ENCODE measurements around the gene KRTAP10-10.

GRCh38 chr21:44657635-44658540 lies 20.7 kb downstream of the KRTAP10-10 start, which contains the start of gene KRTAP12-3:
- TF ChIP-seq CTCF (IDR thresholded peaks at IDR 0.05; ENCODE audit: control extremely low read depth in 1 of 3, insufficient read depth in 1 of 3, low read depth in 1 of 3, low read length in 3 of 3) (no peak), POLR2A (IDR thresholded peaks at IDR 0.05; ENCODE audit: control extremely low read depth in 1 of 2, low read depth in 2 of 2, low read length in 2 of 2) (no peak), EZH2 (IDR thresholded peaks at IDR 0.05; ENCODE audit: low read depth, low read length, severe bottlenecking) (no peak), TAF1 (IDR thresholded peaks at IDR 0.05; ENCODE audit: low read depth, low read length) (no peak), SIX5 (IDR thresholded peaks at IDR 0.05; ENCODE audit: low read depth, low read length) (no peak), HDAC2 (IDR thresholded peaks at IDR 0.05; ENCODE audit: borderline replicate concordance in 1 of 2, low read depth in 2 of 2, low read length in 2 of 2) (no peak), EP300 (IDR thresholded peaks at IDR 0.05; ENCODE audit: borderline replicate concordance in 1 of 2, low read depth in 2 of 2, low read length in 2 of 2) (no peak), ATF3 (IDR thresholded peaks at IDR 0.05; ENCODE audit: insufficient read depth, low read depth, low read length) (no peak), KDM1A (IDR thresholded peaks at IDR 0.05; ENCODE audit: borderline replicate concordance, low read length) (no peak), TAF7 (optimal IDR thresholded peaks at IDR 0.05; ENCODE audit: borderline replicate concordance, low read depth, low read length) (no peak), RFX5 (IDR thresholded peaks at IDR 0.05; ENCODE audit: borderline replicate concordance, low read depth, low read length) (no peak), POLR2AphosphoS5 (IDR thresholded peaks at IDR 0.05; ENCODE audit: low read depth, low read length) (no peak), SRF (IDR thresholded peaks at IDR 0.05; ENCODE audit: low read depth, low read length) (no peak), SP4 (IDR thresholded peaks at IDR 0.05; ENCODE audit: low read length) (no peak)

All from H1 (cell line).